ENCODE measurements around the gene ULK4. TPM values are rescaled to one million over a fixed set of nuclear protein-coding genes. Genes with fewer than 3 reads are reported as not detected.

ULK4 gene
- total and polyA plus RNA-seq, 2 of the 8 experiments (the other 6 are each of a cell fraction or from before 2014, with no cell fraction given): 3.0 to 10.8 TPM

- CTCF ChIA-PET (ENCODE audit: partially characterized antibody): interaction anchor here (0.8 to 1.8 kb wide), 3 partner anchors 11 to 110 kb away, joined by 3 to 6 read pairs (median 4); no protein-coding TSS in a partner anchor
- no peak overlapping the region for H3K4me3 ChIP-seq (ENCODE audit: extremely low read depth in 1 of 4, insufficient read depth in 2 of 4, low read depth in 3 of 4, low read length in 4 of 4)
Measured at GRCh38 chr3:41684797-41685735, 276.8 kb downstream of the ULK4 start.

More at GRCh38 chr3:41684797-41685735, 276.8 kb downstream of the ULK4 start:
- H3K4me1 ChIP-seq (replicated peaks in 1 of 4; ENCODE audit: control insufficient read depth in 3 of 4, insufficient read depth in 4 of 4, low read length in 3 of 4): peaks cover 0 to 4% (median 2%) of the 10 kb centered on the region in 4 experiments; a peak in 3 of 7 replicates
- no peak overlapping the region for H2BK120ac ChIP-seq (replicated peaks; ENCODE audit: low read depth, low read length)
- no peak overlapping the region for H2BK20ac ChIP-seq (ENCODE audit: low read length)
- H2BK15ac ChIP-seq (ENCODE audit: low read length): no peak overlapping the region
- no peaks in the 10 kb centered on the region for H3K36me3 ChIP-seq (ENCODE audit: control insufficient read depth in 2 of 4, insufficient read depth in 4 of 4, low read length in 3 of 4)
- no peak overlapping the region for H3K56ac ChIP-seq (replicated peaks; ENCODE audit: insufficient read length, low read depth, low read length)
- no peaks in the 10 kb centered on the region for H3K9me3 ChIP-seq (ENCODE audit: insufficient read depth in 2 of 2, low read depth in 1 of 2, low read length in 1 of 2)
- no peaks in the 10 kb centered on the region for H3K27me3 ChIP-seq (replicated peaks in 1 of 4; ENCODE audit: control insufficient read depth in 3 of 4, extremely low read depth in 1 of 4, insufficient read depth in 3 of 4, low read length in 3 of 4)
- H3K4ac ChIP-seq (replicated peaks; ENCODE audit: insufficient read length, low read depth, low read length): no peak overlapping the region
- H4K8ac ChIP-seq (ENCODE audit: extremely low read depth, insufficient read depth, low read length): no peak overlapping the region
- no peak overlapping the region for H4K5ac ChIP-seq (ENCODE audit: insufficient read length, low read depth, low read length)
- H3K9ac ChIP-seq (replicated peaks in 1 of 4; ENCODE audit: extremely low read depth in 1 of 4, low read depth in 3 of 4, low read length in 3 of 4): no peak overlapping the region
- POLR2A ChIA-PET (ENCODE audit: partially characterized antibody): no interaction called here
- DNase-seq (ENCODE audit: low read depth in 1 of 2, low spot score in 2 of 2) (no peak), FAIRE-seq (no peak)
- H3K14ac ChIP-seq (ENCODE audit: insufficient read length): no peak overlapping the region
- H2AFZ ChIP-seq (ENCODE audit: low read length): no peak overlapping the region
- no peak overlapping the region for H2AK5ac ChIP-seq (ENCODE audit: low read depth, low read length)
- 88% methylated on average over 4 of the region's 4 CpGs; no CpG with 5 or more reads in 1 of the 2 experiments for WGBS, 2 experiments (ENCODE audit: extremely low coverage in 1 of 2, insufficient coverage in 1 of 2, insufficient read length in 1 of 2, insufficient replicate concordance in 2 of 2, low coverage in 1 of 2, low lambda C conversion rate in 2 of 2, missing lambda C conversion rate in 1 of 2)
- no peaks in the 10 kb centered on the region for H3K79me1 ChIP-seq (ENCODE audit: low read depth, low read length)
- no peak overlapping the region for H3K18ac ChIP-seq (ENCODE audit: extremely low read depth, low read length)
- no peak overlapping the region for H3K27ac ChIP-seq (ENCODE audit: low read depth, low read length)
- no peaks in the 10 kb centered on the region; the same call in 1 of the 2 replicates for H3K23me2 ChIP-seq (ENCODE audit: low read depth, low read length)
- no peak overlapping the region for H4K91ac ChIP-seq (replicated peaks; ENCODE audit: insufficient read length, low read length)
- H3K4me2 ChIP-seq (ENCODE audit: insufficient read depth in 1 of 2, low read depth in 2 of 2, low read length in 2 of 2): no peak overlapping the region
- H3K79me2 ChIP-seq (ENCODE audit: control insufficient read depth in 1 of 2, insufficient read depth in 2 of 2, low read length in 2 of 2): no peaks in the 10 kb centered on the region
- H4K20me1 ChIP-seq (replicated peaks in 1 of 2; ENCODE audit: control insufficient read depth in 1 of 2, insufficient read depth in 2 of 2, low read length in 2 of 2): no peaks in the 10 kb centered on the region
- H3K23ac ChIP-seq (ENCODE audit: insufficient read length): no peak overlapping the region
- TF ChIP-seq TBP (IDR thresholded peaks at IDR 0.05; ENCODE audit: low read depth, low read length): peak; percentile 82
- no peak for TF ChIP-seq BCL11A (IDR thresholded peaks at IDR 0.05; ENCODE audit: low read depth in 2 of 2, low read length in 2 of 2)
- no peak overlapping the region for H2BK12ac ChIP-seq (ENCODE audit: low read depth, low read length)
- no peak overlapping the region for H2BK5ac ChIP-seq (ENCODE audit: low read depth, low read length)

All from H1 (cell line).